Fibroblast of villous mesenchyme (primary cell): ENCODE data around the gene CACNG1. TPM values are rescaled to one million over a fixed set of nuclear protein-coding genes. Genes with fewer than 3 reads are reported as not detected.

Experiments used
- DNase-seq: peaks from one replicate; pipeline ENCODE4 v3.0.0-alpha.2; 2010; ENCODE audit warnings: low read depth
- H3K4me3 ChIP-seq: 2 replicates; pipeline ENCODE4 v1.5.1; 2011; ENCODE audit warnings: low read depth, mild to moderate bottlenecking, low read length
- total RNA-seq: library from RNA; depleted of rRNA; stranded (reverse); fragments of >200 nt; gene quantifications from 2 replicates; pipeline ENCODE4 v1.2.3, GENCODE V29; 2012
- TF ChIP-seq, protein P1 (sequence below): IDR thresholded peaks from 2 replicates; pipeline ENCODE4 v1.5.1; 2012; ENCODE audit warnings: low read depth, mild to moderate bottlenecking, low read length; ENCODE audit not compliant: insufficient read depth

The CACNG1 gene
- total RNA-seq, 1 donor: not detected

DNA sequence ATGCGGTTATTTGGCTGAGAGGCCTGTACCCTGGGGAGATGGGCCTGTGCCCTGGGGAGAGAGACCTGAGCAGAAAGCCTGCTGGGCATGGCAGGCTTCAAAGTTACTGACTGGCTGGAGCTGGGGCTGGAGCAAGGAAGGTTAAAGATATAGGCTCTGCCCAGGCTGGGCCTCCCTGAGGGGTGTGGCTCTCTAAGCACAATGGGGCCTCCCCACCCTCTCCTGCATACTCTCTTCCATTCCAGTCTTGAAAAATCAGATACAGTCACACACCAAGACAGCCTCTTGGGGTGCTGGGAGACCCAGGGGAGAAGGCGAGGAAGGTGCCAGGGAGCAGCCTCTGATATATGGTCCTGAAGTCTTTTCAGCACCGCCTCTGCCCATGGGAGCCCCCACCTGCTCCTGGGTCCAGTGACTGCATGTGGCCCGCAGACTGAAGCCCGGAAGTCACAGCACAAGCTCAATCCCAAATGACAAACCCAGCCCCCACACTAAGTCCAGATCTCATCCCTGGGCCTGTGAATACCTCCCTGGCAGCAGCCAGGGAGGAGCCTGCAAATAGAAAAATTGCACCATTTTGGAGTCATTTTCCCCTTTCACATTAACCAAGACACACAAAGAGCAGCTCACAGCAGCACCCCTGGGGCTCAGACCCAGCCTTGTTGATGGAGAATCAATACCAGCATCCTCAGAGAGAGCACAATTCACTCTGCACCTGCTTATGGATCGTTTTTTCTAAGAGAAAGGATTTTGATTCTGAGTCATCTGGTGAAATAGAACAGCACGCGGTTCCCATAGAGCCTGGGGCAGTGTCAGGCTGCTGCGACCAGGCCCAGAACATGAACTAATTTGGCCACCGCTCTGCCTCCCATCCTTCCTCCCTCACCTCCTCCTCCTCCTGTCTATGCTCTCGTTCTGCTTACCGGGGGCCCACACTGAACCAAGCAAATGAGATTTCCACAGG is 25.6 kb upstream of the CACNG1 start:
- no peak overlapping the region for H3K4me3 ChIP-seq
- TF ChIP-seq, protein P1, sequence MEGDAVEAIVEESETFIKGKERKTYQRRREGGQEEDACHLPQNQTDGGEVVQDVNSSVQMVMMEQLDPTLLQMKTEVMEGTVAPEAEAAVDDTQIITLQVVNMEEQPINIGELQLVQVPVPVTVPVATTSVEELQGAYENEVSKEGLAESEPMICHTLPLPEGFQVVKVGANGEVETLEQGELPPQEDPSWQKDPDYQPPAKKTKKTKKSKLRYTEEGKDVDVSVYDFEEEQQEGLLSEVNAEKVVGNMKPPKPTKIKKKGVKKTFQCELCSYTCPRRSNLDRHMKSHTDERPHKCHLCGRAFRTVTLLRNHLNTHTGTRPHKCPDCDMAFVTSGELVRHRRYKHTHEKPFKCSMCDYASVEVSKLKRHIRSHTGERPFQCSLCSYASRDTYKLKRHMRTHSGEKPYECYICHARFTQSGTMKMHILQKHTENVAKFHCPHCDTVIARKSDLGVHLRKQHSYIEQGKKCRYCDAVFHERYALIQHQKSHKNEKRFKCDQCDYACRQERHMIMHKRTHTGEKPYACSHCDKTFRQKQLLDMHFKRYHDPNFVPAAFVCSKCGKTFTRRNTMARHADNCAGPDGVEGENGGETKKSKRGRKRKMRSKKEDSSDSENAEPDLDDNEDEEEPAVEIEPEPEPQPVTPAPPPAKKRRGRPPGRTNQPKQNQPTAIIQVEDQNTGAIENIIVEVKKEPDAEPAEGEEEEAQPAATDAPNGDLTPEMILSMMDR: no peak
- DNase-seq: no peak

- no peak overlapping the region for H3K4me3 ChIP-seq
- TF ChIP-seq, protein P1: no peak
- no peak for DNase-seq
Observed at GRCh38 chr17:67019809-67020208, 24.5 kb upstream of the CACNG1 start.

GRCh38 chr17:67020293-67020766 is 24.0 kb upstream of the CACNG1 start:
- TF ChIP-seq, protein P1: no peak
- H3K4me3 ChIP-seq: no peak overlapping the region
- no peak for DNase-seq

GRCh38 chr17:67021196-67021595 is 23.2 kb upstream of the CACNG1 start:
- no peak for DNase-seq
- TF ChIP-seq, protein P1: no peak
- no peak overlapping the region for H3K4me3 ChIP-seq

GRCh38 chr17:67021743-67022450 is 22.5 kb upstream of the CACNG1 start:
- TF ChIP-seq, protein P1: no peak
- DNase-seq: no peak
- no peak overlapping the region for H3K4me3 ChIP-seq

DNA sequence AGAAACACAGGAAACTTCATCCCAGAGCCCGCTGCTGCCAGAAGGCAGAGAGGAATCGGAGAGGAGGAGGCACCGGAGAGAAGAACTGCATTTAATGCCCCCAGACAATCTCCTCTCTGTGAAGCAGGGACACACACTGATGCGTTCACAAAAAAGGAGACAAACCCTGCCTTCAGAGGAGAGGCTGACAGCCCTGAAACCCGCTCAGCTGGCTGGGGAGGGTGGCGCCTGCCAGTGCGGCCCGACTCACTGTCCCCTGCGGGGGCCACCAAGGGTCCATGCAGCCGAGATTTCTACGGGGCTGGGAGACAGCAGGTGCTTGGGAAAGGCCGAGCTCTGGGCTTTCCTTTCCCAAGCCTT is 21.9 kb upstream of the CACNG1 start:
- TF ChIP-seq, protein P1: no peak
- DNase-seq: no peak
- no peak overlapping the region for H3K4me3 ChIP-seq
